Breast epithelium (tissue), 3 donors: ENCODE results near the gene SDHD.

Experiments
- POLR2AphosphoS5 ChIP-seq, 3 donors: sonication (generic); formaldehyde crosslinking; IDR thresholded peaks; one replicate each; pipeline ENCODE4 v1.6.1; 2017; ENCODE audit warnings: antibody characterized with exemption in 3 of 3
- TF ChIP-seq, protein P1 (sequence below), 3 donors: fragments of 450-650 bp; IDR thresholded peaks; one replicate each; pipeline ENCODE4 v1.5.1; 2016 to 2017; ENCODE audit warnings: antibody characterized with exemption in 3 of 3, mild to moderate bottlenecking in 3 of 3, moderate library complexity in 3 of 3

DNA sequence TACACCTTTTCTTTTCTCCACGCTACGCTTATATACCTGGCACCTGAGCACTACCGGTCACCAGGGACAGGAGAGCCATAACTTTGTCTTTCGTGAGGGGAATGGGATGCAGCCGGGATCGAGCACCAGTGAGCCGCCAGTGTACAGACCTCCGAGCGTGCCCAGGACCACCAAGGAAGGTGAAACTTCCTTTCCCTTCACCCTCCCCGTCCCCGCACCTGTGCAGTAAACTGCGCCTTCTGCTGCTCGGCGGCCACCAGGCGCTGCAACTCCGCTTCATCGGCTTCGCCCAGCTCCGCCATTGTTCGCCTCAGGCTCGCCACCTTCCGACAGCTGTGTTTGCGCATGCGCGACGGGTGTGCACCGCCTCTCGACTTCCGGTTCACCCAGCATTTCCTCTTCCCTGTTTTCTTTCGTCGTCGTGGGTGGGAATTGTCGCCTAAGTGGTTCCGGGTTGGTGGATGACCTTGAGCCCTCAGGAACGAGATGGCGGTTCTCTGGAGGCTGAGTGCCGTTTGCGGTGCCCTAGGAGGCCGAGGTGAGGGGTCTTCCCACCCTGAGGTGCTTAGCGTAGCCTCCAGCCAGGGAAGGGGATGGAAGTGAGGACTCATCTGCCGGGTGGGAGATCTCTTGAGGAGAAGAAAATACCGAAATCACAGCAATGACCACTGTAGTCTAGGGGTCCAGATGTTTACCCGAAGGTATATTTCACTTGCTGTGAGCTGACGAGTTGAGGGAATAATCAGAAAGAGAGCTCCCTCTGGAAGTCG, at the start of gene SDHD, which contains the start of gene TIMM8B:
- TF ChIP-seq, protein P1, sequence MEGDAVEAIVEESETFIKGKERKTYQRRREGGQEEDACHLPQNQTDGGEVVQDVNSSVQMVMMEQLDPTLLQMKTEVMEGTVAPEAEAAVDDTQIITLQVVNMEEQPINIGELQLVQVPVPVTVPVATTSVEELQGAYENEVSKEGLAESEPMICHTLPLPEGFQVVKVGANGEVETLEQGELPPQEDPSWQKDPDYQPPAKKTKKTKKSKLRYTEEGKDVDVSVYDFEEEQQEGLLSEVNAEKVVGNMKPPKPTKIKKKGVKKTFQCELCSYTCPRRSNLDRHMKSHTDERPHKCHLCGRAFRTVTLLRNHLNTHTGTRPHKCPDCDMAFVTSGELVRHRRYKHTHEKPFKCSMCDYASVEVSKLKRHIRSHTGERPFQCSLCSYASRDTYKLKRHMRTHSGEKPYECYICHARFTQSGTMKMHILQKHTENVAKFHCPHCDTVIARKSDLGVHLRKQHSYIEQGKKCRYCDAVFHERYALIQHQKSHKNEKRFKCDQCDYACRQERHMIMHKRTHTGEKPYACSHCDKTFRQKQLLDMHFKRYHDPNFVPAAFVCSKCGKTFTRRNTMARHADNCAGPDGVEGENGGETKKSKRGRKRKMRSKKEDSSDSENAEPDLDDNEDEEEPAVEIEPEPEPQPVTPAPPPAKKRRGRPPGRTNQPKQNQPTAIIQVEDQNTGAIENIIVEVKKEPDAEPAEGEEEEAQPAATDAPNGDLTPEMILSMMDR (IDR thresholded peaks at IDR 0.05): peak in 2 of 3 donors; percentile 30 to 54
- TF ChIP-seq POLR2AphosphoS5 (IDR thresholded peaks at IDR 0.05): peak in 2 of 3 donors; percentile 89 to 95
